GM12892 (cell line): Measurements from ENCODE around the gene SLC35F1.

Experiments
- POLR2A ChIP-seq: IDR thresholded peaks from 2 replicates; pipeline ENCODE4 v1.6.1; 2011; ENCODE audit warnings: low read depth, low read length, control low read depth
- POLR2AphosphoS5 ChIP-seq: IDR thresholded peaks from 2 replicates; pipeline ENCODE4 v1.6.1; 2011; ENCODE audit warnings: low read depth, low read length, control low read depth
- TAF1 ChIP-seq: IDR thresholded peaks from 2 replicates; pipeline ENCODE4 v1.6.1; 2011; ENCODE audit warnings: low read depth, mild to moderate bottlenecking, control low read depth, low read length, borderline replicate concordance

DNA sequence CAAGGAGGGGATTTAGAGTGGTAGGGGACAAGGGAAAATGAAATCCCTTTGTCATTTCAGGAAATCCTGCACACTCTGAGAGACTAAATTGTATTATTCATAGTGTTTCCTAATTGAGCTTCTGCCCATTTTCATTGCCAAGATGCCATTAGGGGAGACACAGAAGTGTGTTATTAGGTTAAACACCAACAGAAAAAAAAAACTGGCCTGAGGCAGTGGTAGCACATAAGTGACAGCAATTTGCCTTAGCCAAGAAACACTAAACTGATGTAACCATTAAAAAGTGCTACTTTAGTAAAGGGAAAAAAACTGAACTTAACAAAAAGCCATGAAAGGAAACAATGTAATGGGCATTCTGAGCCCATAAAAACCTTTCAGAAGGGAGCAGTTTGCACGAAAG is 370.6 kb downstream of the SLC35F1 start:
- no peak for TF ChIP-seq POLR2AphosphoS5
- TF ChIP-seq POLR2A, result no peak
- no peak for TF ChIP-seq TAF1
